AG04449 (cell line): ENCODE data around the gene ZNF445.
"Not testable (repeated sequence)": the region's sequence is repeated elsewhere in the genome, so short reads cannot be mapped to it uniquely, and the experiment has no call there.

ENCODE experiments used
- CTCF ChIA-PET: fragments of 350-600 bp; formaldehyde crosslinking; extraction: SDS; loops from one replicate; lab custom pipeline; 2021; ENCODE audit warnings: antibody characterized with exemption; lab: Yijun Ruan, JAX
- POLR2A ChIA-PET: fragments of 400-600, 350-600 bp; formaldehyde crosslinking; extraction: SDS; loops from one replicate; lab custom pipeline; 2020; ENCODE audit warnings: antibody characterized with exemption, inconsistent platforms; lab: Yijun Ruan, JAX
- DNase-seq: peaks from one replicate; pipeline ENCODE4 v3.0.0-alpha.2; 2010; ENCODE audit warnings: low read depth, low spot score
- H3K4me3 ChIP-seq: 2 replicates; pipeline ENCODE4 v1.5.1; 2011; ENCODE audit warnings: low read depth, mild to moderate bottlenecking, control low read depth, low read length
- CTCF ChIP-seq: IDR thresholded peaks from one replicate; pipeline ENCODE4 v1.5.1; 2011; ENCODE audit warnings: mild to moderate bottlenecking, moderate library complexity, low read length, control low read depth, inconsistent platforms; ENCODE audit not compliant: insufficient read depth; ENCODE audit errors: missing control alignments

Gene ZNF445

GRCh38 chr3:44398853-44399252, 78.6 kb downstream of the ZNF445 start:
- ChIA-PET CTCF (no interaction called here), POLR2A (no interaction called here)
- H3K4me3 ChIP-seq = no peak overlapping the region
- no peak for TF ChIP-seq CTCF
- DNase-seq = no peak

DNA sequence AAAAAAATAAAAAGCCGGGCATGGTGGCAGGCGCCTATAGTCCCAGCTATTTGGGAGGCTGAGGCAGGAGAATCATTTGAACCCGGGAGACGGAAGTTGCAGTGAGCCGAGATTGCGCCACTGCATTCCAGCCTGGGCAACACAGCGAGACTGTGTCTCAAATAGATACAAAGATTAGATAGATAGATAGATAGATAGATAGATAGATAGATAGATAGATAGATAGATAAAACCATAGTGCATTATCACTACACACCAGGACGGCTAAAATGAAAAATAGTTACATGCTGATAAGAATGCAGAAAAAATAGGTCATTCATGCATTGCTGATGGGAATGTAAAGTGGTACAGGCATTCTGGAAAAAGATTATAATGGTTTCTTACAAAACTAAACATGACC, 79.2 kb downstream of the ZNF445 start:
- DNase-seq, POLR2A ChIA-PET, H3K4me3 ChIP-seq, CTCF ChIA-PET: not testable (repeated sequence)

DNA sequence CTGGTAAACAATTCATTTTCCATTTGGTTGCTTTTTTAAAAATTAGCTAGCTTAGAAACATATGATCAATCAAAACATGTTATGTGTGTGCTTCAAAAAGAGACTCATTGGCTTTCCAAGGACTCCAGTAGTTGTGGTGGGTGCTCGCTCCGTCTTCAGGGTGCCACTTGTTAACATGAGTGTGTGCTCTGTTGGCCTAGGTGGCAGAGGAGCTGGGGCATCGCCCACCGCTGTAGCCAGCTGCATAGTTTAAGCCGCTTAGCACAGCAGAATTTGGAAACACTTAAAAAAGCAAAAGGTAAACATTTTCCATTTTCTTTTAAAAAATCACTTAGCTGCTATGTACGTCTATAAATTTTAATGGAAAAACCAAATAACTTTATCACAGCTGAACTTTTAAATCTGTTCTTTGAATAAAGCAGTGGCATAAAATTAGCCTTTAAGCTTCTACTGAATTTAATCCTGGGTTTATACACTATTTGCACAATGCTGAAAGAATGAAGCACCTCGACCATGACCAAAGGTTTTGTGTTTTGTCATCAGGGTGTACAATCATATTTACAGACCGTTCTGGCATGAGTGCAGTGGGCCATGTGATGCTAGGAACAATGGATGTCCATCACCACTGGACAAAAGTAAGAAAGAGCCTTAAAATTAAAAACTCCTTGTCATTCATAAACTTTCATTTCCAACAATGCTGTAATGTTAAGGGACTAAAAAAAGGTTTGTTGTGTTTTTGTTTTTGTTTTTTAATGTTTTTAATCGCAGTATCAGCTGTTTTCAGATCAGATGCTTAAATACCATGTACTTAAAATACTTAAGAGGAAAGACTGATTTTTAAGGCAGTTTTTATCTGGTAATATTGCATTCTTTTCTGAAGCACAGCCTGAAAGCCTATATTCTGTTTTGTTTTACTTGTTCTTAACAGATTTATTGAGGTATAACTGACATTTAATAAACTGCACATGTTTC, 81.0 kb downstream of the ZNF445 start:
- POLR2A ChIA-PET = no interaction called here
- no peak for TF ChIP-seq CTCF

DNA sequence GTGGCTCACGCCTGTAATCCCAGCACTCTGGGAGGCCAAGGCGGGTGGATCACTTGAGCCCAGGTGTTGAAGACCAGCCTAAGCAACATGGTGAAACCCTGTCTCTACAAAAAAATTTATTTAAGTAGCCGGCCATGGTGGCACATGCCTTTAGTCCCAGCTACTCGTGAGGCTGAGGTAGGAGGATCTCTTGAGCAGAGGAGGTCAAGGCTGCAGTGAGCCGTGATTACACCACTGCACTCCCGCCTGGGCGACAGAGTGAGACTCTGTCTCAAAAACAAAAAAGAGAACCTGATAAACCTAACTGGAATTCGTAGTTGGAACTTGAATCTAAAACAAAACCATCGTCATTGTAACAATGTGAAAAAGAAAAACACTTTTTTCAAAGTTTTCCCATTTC, 81.8 kb downstream of the ZNF445 start:
- H3K4me3 ChIP-seq = no peak overlapping the region
- CTCF ChIA-PET = no interaction called here
- DNase-seq = no peak
- POLR2A ChIA-PET = no interaction called here
- no peak for TF ChIP-seq CTCF

More for the DNA sequence above, 81.0 kb downstream of the ZNF445 start:
- H3K4me3 ChIP-seq = no peak overlapping the region
- DNase-seq = no peak
- CTCF ChIA-PET = no interaction called here

DNA sequence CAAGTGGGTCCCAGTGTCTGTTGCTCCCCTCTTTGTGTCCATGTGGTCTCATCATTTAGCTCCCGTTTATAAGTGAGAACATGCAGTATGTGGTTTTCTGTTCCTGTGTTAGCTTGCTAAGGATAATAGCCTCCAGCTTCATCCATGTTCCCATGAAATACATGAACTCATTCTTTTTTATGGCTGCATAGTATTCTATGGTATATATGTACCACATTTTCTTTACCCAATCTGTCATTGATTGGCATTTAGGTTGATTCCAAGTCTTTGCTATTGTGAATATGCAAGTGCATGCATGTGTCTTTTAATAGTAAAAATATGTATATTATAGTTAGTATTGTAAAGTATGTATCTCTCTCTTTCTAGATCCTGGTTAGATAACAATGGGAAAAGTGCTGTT, 85.0 kb downstream of the ZNF445 start:
- no peak for TF ChIP-seq CTCF
- ChIA-PET POLR2A (no interaction called here), CTCF (no interaction called here)
- no peak overlapping the region for H3K4me3 ChIP-seq
- DNase-seq = no peak

DNA sequence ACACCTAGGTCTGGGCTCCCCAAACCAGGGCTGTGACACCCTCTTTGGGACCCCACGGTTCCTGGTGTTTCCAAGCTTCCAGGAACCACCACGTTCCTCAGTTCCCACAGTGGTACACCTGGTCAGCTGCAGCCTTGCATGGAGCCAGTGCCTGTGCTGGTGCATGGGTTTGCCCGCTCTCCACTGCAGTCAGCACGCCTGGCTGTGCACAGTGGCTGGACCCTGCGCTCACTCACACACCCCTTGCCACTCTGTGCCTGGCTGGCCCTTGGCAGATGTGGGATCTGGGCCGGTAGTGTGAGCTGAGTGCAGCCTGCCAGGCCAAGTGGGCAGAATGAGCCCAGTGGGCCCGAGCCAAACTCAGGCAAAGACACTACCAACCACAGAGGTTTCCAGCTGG, 90.1 kb downstream of the ZNF445 start:
- no peak overlapping the region for H3K4me3 ChIP-seq
- ChIA-PET CTCF (interaction anchor here (0.8 kb wide), 1 partner anchor 11 kb away, joined by 3 read pairs; no protein-coding TSS in a partner anchor), POLR2A (no interaction called here)
- no peak for TF ChIP-seq CTCF
- no peak for DNase-seq
